Measurements from ENCODE around the gene ANTXR2. TPM values are rescaled to one million over a fixed set of nuclear protein-coding genes. Genes with fewer than 3 reads are reported as not detected.

Gene ANTXR2
- total and polyA plus RNA-seq, 2 of the 13 experiments (the other 11 are each of a cell fraction or from before 2014, with no cell fraction given) = 4.6 to 14.5 TPM

GRCh38 chr4:79874197-79874596 is 198.8 kb downstream of the ANTXR2 start:
- ChIA-PET CTCF (ENCODE audit: low intra/inter-chr PET ratio, low total read pairs) (no interaction called here), POLR2A (no interaction called here)
- Histone ChIP-seq H3K27ac (ENCODE audit: extremely low read length, insufficient read depth, low read length) (no peak overlapping the region), H3K4me2 (ENCODE audit: low read depth, low read length) (no peak overlapping the region), H3K9ac (ENCODE audit: insufficient read depth, low read depth, low read length) (no peak overlapping the region), H3K9me3 (ENCODE audit: low read length) (no peaks in the 10 kb centered on the region), H3K36me3 (replicated peaks in 1 of 2; ENCODE audit: control insufficient read depth in 1 of 2, insufficient read depth in 2 of 2, low read length in 2 of 2) (no peaks in the 10 kb centered on the region), H4K20me1 (ENCODE audit: insufficient read depth, low read length) (no peaks in the 10 kb centered on the region), H2AFZ (ENCODE audit: low read length) (no peak overlapping the region), H3K4me1 (ENCODE audit: insufficient read depth, low read length) (no peaks in the 10 kb centered on the region), H3K79me2 (ENCODE audit: insufficient read depth, low read length) (no peaks in the 10 kb centered on the region), H3K27me3 (ENCODE audit: control insufficient read depth in 1 of 2, insufficient read depth in 2 of 2, low read length in 2 of 2) (no peaks in the 10 kb centered on the region; a peak in 1 of 5 replicates), H3K4me3 (replicated peaks in 1 of 3; ENCODE audit: insufficient read depth in 1 of 3, low read depth in 2 of 3, low read length in 3 of 3) (no peak overlapping the region)
- no TSS peak for BruUV-seq (replicated peaks)
- intact Hi-C loops (cut with micrococcal nuclease; ENCODE audit: unreplicated experiment) = no loop called here
- TF ChIP-seq ZNF260 (CRISPR knock-in tag; IDR thresholded peaks at IDR 0.05; ENCODE audit: borderline replicate concordance, low read depth) = no peak
- DNase-seq (ENCODE audit: low spot score) (no peak), ATAC-seq (no peak), FAIRE-seq (no peak)
- in situ Hi-C loops (cut with HindIII; ENCODE audit: extremely low pct_ligation_motif_present, low pct_unique_long_range_greater_than_20kb) = no loop called here
- 28% methylated on average over 2 of the region's 2 CpGs for WGBS (ENCODE audit: low lambda C conversion rate)

- Histone ChIP-seq H3K9me3 (ENCODE audit: low read length) (no peaks in the 10 kb centered on the region), H3K36me3 (replicated peaks in 1 of 2; ENCODE audit: control insufficient read depth in 1 of 2, insufficient read depth in 2 of 2, low read length in 2 of 2) (no peaks in the 10 kb centered on the region), H3K9ac (ENCODE audit: insufficient read depth, low read depth, low read length) (no peak overlapping the region), H3K27ac (ENCODE audit: extremely low read length, insufficient read depth, low read length) (no peak overlapping the region), H3K4me2 (ENCODE audit: low read depth, low read length) (no peak overlapping the region), H3K4me3 (replicated peaks in 1 of 3; ENCODE audit: insufficient read depth in 1 of 3, low read depth in 2 of 3, low read length in 3 of 3) (no peak overlapping the region), H4K20me1 (ENCODE audit: insufficient read depth, low read length) (no peaks in the 10 kb centered on the region), H2AFZ (ENCODE audit: low read length) (no peak overlapping the region), H3K27me3 (ENCODE audit: control insufficient read depth in 1 of 2, insufficient read depth in 2 of 2, low read length in 2 of 2) (no peaks in the 10 kb centered on the region; a peak in 1 of 5 replicates), H3K4me1 (ENCODE audit: insufficient read depth, low read length) (no peaks in the 10 kb centered on the region), H3K79me2 (ENCODE audit: insufficient read depth, low read length) (no peaks in the 10 kb centered on the region)
- no TSS peak for BruUV-seq (replicated peaks)
- FAIRE-seq (no peak), ATAC-seq (no peak), DNase-seq (ENCODE audit: low spot score) (no peak)
- ChIA-PET POLR2A (no interaction called here), CTCF (ENCODE audit: low intra/inter-chr PET ratio, low total read pairs) (no interaction called here)
- 0% methylated on average over 1 of the region's 1 CpG for WGBS (ENCODE audit: low lambda C conversion rate)
- in situ Hi-C loops (cut with HindIII; ENCODE audit: extremely low pct_ligation_motif_present, low pct_unique_long_range_greater_than_20kb) (no loop called here), intact Hi-C loops (cut with micrococcal nuclease; ENCODE audit: unreplicated experiment) (no loop called here)
- TF ChIP-seq KIAA2018 (CRISPR knock-in tag; IDR thresholded peaks at IDR 0.05; ENCODE audit: borderline replicate concordance) = no peak
- TF ChIP-seq, protein P1, sequence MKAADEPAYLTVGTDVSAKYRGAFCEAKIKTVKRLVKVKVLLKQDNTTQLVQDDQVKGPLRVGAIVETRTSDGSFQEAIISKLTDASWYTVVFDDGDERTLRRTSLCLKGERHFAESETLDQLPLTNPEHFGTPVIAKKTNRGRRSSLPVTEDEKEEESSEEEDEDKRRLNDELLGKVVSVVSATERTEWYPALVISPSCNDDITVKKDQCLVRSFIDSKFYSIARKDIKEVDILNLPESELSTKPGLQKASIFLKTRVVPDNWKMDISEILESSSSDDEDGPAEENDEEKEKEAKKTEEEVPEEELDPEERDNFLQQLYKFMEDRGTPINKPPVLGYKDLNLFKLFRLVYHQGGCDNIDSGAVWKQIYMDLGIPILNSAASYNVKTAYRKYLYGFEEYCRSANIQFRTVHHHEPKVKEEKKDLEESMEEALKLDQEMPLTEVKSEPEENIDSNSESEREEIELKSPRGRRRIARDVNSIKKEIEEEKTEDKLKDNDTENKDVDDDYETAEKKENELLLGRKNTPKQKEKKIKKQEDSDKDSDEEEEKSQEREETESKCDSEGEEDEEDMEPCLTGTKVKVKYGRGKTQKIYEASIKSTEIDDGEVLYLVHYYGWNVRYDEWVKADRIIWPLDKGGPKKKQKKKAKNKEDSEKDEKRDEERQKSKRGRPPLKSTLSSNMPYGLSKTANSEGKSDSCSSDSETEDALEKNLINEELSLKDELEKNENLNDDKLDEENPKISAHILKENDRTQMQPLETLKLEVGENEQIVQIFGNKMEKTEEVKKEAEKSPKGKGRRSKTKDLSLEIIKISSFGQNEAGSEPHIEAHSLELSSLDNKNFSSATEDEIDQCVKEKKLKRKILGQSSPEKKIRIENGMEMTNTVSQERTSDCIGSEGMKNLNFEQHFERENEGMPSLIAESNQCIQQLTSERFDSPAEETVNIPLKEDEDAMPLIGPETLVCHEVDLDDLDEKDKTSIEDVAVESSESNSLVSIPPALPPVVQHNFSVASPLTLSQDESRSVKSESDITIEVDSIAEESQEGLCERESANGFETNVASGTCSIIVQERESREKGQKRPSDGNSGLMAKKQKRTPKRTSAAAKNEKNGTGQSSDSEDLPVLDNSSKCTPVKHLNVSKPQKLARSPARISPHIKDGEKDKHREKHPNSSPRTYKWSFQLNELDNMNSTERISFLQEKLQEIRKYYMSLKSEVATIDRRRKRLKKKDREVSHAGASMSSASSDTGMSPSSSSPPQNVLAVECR (CRISPR knock-in tag; IDR thresholded peaks at IDR 0.05; ENCODE audit: borderline replicate concordance) = no peak
- TF ChIP-seq HMG20B (CRISPR knock-in tag; conservative IDR thresholded peaks at IDR 0.05) = no peak
- TF ChIP-seq SRSF9 (IDR thresholded peaks at IDR 0.05; ENCODE audit: borderline replicate concordance, insufficient read depth, low read depth, low read length, poor library complexity, severe bottlenecking) = no peak
These were observed 200.3 kb downstream of the ANTXR2 start for GRCh38 chr4:79872738-79873137.

Measured in HepG2 (cell line).